Stimulated activated CD4-positive, alpha-beta T cell treated with anti-CD3 and anti-CD28 coated beads, Interleukin-2, amount 100 ng/mL, for 4 hours (primary cell): ENCODE results near the gene MAST2.
"Not testable (repeated sequence)": the region's sequence is repeated elsewhere in the genome, so short reads cannot be mapped to it uniquely, and the experiment has no call there.

Source experiments
- DNase-seq: peaks from one replicate; pipeline ENCODE4 v3.0.0-alpha.2; 2020; ENCODE audit warnings: low read depth

MAST2 gene

GRCh38 chr1:45814776-45815175, 11.4 kb downstream of the MAST2 start:
- DNase-seq = no peak

- no peak for DNase-seq
Observed at GRCh38 chr1:45815667-45816458, 12.5 kb downstream of the MAST2 start.

GRCh38 chr1:45820173-45820572, 16.8 kb downstream of the MAST2 start:
- DNase-seq = no peak

- no peak for DNase-seq
Observed at GRCh38 chr1:45820788-45821187, 17.4 kb downstream of the MAST2 start.

DNA sequence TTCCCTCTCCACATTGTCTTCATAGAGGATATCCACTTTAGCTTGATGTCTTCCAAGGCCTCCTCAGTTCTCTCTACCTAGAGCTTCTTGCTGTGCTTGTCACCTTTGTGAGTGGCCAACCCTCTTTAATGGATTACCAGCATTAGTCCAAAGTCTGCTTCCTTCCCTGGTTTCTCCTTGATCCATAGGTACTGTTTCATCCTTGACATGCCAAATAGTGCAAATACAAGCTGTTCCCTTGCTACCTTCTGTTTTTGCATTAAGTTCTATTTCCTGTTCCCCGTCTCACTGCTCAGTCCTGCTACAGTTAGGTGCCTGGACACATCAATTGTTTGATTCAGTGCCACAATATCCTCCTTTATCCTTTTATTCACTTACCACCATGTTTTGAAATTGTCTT, 19.2 kb downstream of the MAST2 start:
- DNase-seq = no peak

GRCh38 chr1:45824607-45825006, 21.2 kb downstream of the MAST2 start:
- DNase-seq = no peak

DNA sequence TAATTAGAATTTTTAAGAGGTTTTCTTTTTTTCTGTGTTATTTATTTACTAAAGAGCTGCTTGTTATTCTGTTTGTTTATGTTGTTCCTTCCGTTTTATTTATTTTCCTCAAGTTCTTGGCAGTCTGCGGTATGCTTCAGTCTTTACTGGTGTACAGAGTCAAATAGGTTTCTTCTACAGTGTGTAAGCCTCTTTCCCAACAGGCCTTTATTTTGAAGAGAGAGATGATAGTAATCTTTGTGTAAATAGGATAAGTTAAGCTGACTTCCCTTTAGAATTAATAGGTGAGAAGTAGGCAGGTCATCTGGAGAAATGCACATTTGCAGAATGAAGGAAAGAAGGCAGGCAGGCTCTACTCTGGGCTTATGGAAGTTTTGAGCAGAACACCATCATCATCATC, 23.8 kb downstream of the MAST2 start:
- no peak for DNase-seq

DNA sequence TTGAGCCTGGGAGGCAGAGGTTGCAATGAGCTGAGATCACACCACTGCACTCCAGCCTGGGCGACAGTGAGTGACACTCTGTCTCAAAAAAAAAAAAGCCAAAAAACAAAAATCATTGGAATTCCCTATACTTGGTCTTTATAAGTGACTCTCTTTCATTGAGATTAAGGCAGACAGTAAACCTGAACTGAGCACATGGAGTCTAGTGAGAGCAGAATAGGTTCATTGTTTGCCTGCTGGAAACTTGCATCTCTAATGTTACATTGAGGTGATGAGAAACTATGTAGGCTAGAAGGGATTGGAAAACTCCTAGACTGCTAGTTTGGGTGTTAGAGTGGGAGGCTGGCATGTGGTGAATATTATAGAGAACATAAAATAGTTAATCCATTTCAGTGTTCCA, 25.4 kb downstream of the MAST2 start:
- DNase-seq = no peak

- no peak for DNase-seq
Observed at GRCh38 chr1:45833361-45833760, 29.9 kb downstream of the MAST2 start.

- no peak for DNase-seq
Observed at GRCh38 chr1:45834689-45835088, 31.3 kb downstream of the MAST2 start.

- no peak for DNase-seq
Observed at GRCh38 chr1:45836451-45836850, 33.0 kb downstream of the MAST2 start.

DNA sequence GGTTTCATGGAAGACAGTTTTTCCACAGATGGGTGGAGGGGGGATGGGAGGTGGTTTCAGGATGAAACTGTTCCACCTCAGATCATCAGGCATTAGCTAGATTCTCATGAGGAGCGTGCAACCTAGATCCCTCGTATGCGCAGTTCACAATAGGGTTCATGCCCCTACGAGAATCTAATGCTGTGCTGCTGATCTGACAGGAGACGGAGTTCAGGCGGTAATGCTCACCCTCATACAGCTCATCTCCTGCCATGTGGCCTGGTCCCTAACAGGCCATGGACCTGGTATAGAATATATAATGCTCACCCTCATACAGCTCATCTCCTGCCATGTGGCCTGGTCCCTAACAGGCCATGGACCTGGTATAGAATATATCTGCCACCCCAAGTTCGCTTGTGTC, 33.4 kb downstream of the MAST2 start:
- DNase-seq = not testable (repeated sequence)

GRCh38 chr1:45838322-45838721, 34.9 kb downstream of the MAST2 start:
- not testable (repeated sequence) for DNase-seq

DNA sequence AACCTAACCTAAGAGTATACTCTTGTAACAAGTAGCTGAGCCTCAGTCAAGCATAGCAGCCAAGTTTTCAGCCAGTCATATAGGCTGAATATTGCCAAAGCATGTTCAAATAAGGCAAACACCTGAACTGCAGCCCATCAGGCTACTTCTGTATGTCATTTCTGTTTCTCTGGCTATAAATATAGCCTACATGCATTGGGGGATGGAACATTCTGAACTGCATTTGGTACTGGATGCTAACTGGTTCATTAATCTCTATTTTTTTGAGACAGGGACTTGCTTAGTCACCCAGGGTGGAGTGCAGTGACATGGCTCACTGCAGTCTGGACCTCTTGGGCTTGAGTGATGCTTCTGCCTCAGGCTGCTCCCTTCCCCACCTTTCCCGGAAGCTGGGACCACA, 37.3 kb downstream of the MAST2 start:
- no peak for DNase-seq

DNA sequence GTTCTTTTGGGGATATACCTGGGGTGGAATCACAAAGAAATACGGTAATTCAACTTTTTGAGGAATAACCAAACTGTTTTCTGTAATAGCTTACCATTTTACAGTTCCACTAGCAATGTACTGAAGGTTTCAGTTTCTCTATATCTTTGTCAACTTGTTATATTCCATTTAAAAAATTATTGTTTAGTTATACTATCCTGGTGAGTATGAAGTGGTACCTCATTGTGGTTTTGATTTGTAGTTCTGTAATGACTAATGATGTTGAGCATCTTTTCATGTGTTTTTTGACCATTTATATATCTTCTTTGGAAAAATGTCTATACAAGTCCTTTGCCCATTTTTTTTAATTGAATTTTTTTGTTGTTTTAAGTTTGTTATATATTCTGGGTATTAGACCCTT, 39.4 kb downstream of the MAST2 start:
- DNase-seq = no peak

GRCh38 chr1:45843474-45843905, 40.1 kb downstream of the MAST2 start:
- DNase-seq = no peak

DNA sequence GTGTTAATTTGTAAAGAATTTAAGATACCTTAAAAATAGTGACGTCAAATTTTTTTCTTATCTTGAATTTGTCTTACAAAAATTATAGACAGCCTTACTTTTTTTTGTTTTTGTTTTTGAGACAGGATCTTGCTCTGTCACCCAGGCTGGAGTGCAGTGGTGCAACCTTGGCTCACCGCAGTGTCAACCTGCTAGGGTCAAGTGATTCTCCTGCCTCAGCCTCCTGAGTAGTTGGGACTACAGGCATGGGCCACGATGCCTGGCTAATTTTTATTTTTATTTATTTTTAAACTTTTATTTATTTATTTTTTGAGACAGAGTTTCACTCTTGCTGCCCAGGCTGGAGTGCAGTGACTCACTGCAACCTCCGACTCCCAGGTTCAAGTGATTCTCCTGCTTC, 40.6 kb downstream of the MAST2 start:
- not testable (repeated sequence) for DNase-seq

- DNase-seq = no peak
Observed at GRCh38 chr1:45846931-45847330, 43.5 kb downstream of the MAST2 start.

DNA sequence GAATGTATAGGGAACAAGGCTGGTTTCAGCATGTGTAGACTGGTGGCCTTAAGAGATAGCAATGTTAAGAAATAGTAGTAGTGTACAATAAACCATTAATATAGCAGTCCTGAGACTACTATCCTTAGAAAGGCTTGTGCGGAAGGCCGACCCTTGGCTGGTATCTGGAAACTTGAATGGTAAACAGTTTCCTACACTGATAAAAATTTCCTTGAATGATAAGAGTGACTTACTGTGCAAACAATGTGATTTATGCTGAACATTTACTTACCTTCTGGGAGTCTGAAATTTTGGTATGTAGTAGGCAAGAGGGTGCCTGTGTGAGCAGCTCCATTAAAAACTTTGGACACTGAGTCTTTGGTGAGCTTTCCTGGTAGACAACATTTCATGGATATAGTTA, 44.7 kb downstream of the MAST2 start:
- DNase-seq = no peak

DNA sequence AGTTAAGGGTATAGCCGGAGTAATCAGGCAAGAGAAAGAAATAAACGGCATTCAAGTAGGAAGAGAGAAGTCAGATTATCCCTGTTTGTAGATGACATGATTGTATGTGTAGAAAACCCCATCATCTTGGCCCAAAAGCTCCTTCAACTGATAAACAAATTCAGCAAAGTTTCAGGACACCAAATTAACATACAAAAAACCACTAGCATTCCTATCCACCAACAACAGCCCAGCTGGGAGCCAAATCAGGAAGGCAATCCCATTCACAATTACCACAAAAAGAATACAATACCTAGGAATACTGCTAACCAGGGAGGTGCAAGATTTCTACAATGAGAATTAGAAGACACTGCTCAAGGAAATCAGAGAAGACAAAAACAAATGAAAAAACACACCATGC, 45.3 kb downstream of the MAST2 start:
- DNase-seq = no peak

DNA sequence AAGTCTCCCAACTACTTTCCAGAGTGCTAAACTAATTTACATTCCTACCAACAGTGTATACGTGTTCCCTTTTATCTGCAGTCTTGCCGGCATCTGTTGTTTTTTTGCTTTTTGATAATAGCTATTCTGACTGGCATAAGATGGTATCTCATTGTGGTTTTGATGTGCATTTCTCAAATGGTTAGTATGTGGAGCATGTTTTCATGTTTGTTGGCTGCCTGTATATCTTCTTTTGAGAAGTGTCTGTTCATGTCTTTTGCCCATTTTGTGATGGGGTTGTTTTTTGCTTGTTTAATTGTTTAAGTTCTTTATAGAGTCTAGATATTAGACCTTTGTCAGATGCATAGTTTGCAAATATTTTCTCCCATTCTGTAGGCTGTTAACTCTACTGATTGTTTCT, 46.6 kb downstream of the MAST2 start:
- DNase-seq = no peak

- DNase-seq = no peak
Observed at GRCh38 chr1:45854724-45855123, 51.3 kb downstream of the MAST2 start.

DNA sequence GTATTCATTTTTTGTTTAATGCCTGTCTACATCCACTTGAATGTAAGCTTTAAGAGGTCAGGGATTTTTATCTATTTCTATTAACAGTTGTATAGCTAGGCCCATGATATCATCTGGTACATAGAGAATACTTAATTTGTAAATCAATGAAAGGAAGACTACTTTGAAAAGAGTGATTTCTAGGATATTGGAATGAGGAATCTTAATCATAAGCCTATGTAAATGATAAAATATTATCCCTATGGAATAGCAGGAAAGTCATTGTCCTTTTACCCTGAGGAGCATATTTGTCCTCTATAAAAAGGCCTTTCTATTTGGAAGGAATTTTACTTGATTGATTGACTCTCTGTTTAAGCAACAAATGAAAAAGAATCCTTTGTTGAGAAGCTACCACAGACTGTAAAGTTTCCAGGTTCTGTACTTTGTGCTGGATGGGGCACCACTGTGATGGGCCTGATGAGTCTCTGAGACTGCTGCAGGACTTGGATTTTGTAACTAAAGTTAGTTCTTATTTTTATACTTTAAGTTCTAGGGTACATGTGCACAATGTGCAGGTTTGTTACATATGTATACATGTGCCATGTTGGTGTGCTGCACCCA, 53.8 kb downstream of the MAST2 start:
- DNase-seq = no peak
